Liver (tissue), 9 donors: Measurements from ENCODE around the gene DNMT1. TPM values are rescaled to one million over a fixed set of nuclear protein-coding genes. Genes with fewer than 3 reads are reported as not detected.

Source experiments
- DNase-seq: peaks from one replicate; pipeline ENCODE4 v3.0.0-alpha.2; 2017; ENCODE audit warnings: low spot score
- H3K27ac ChIP-seq, 2 donors: one replicate each; pipeline ENCODE4 v1.7.0; 2013; ENCODE audit warnings: inconsistent platforms in 2 of 2, low read length in 2 of 2, control low read depth in 1 of 2, low read depth in 1 of 2, mild to moderate bottlenecking in 1 of 2
- H3K27me3 ChIP-seq, 4 donors: one replicate each; pipeline versions ENCODE4 v1.6.1 to v1.7.0; 2013; ENCODE audit warnings: low read length in 3 of 4, inconsistent platforms in 1 of 4, mild to moderate bottlenecking in 1 of 4, moderate library complexity in 1 of 4; ENCODE audit not compliant: control insufficient read depth in 4 of 4, insufficient read depth in 4 of 4
- H3K36me3 ChIP-seq, 4 donors: one replicate each; pipeline versions ENCODE4 v1.6.1 to v1.7.0; 2013; ENCODE audit warnings: low read length in 3 of 4, mild to moderate bottlenecking in 3 of 4, low read depth in 1 of 4, moderate library complexity in 1 of 4; ENCODE audit not compliant: control insufficient read depth in 4 of 4, insufficient read depth in 3 of 4
- H3K4me1 ChIP-seq, 4 donors: one replicate each; pipeline versions ENCODE4 v1.6.1 to v1.7.0; 2013; ENCODE audit warnings: low read length in 3 of 4, mild to moderate bottlenecking in 3 of 4, moderate library complexity in 1 of 4; ENCODE audit not compliant: control insufficient read depth in 4 of 4, insufficient read depth in 4 of 4
- H3K4me3 ChIP-seq, 3 donors: one replicate each; pipeline versions ENCODE4 v1.6.1 to v1.7.0; 2013; ENCODE audit warnings: low read length in 3 of 3, control low read depth in 1 of 3, low read depth in 1 of 3, mild to moderate bottlenecking in 1 of 3
- H3K9ac ChIP-seq, 2 donors: one replicate each; pipeline ENCODE4 v1.7.0; 2013; ENCODE audit warnings: low read length in 2 of 2, mild to moderate bottlenecking in 2 of 2, moderate library complexity in 2 of 2, control low read depth in 1 of 2, low read depth in 1 of 2
- H3K9me3 ChIP-seq, 4 donors: one replicate each; pipeline versions ENCODE4 v1.6.1 to v1.7.0; 2013; ENCODE audit warnings: low read length in 3 of 4; ENCODE audit not compliant: control insufficient read depth in 4 of 4
- EGR1 ChIP-seq, 2 donors: IDR thresholded peaks; 2 replicates each; pipeline ENCODE4 v1.6.1; 2016 to 2018; ENCODE audit warnings: antibody characterized with exemption in 2 of 2, low read depth in 2 of 2
- FOXA1 ChIP-seq: IDR thresholded peaks from 2 replicates; pipeline ENCODE4 v1.6.1; 2016; ENCODE audit warnings: antibody characterized with exemption
- FOXA2 ChIP-seq: IDR thresholded peaks from 2 replicates; pipeline ENCODE4 v1.6.1; 2016; ENCODE audit warnings: antibody characterized with exemption
- GABPA ChIP-seq, 2 donors: IDR thresholded peaks in 1 of 2; conservative IDR thresholded peaks in 1 of 2; 2 replicates each; pipeline ENCODE4 v1.6.1; 2016; ENCODE audit warnings: antibody characterized with exemption in 2 of 2, mild to moderate bottlenecking in 1 of 2, moderate library complexity in 1 of 2
- HNF4G ChIP-seq: IDR thresholded peaks from 2 replicates; pipeline ENCODE4 v1.6.1; 2016; ENCODE audit warnings: antibody characterized with exemption
- JUND ChIP-seq, 2 donors: IDR thresholded peaks; 2 replicates each; pipeline ENCODE4 v1.6.1; 2016; ENCODE audit warnings: antibody characterized with exemption in 2 of 2
- NR2F2 ChIP-seq: IDR thresholded peaks from 2 replicates; pipeline ENCODE4 v1.6.1; 2016; ENCODE audit warnings: antibody characterized with exemption
- RAD21 ChIP-seq, 2 donors: IDR thresholded peaks; 2 replicates each; pipeline ENCODE4 v1.6.1; 2016; ENCODE audit warnings: antibody characterized with exemption in 2 of 2, mild to moderate bottlenecking in 2 of 2
- RXRA ChIP-seq, 2 donors: IDR thresholded peaks; 2 replicates each; pipeline ENCODE4 v1.6.1; 2017 to 2018; ENCODE audit warnings: antibody characterized with exemption in 2 of 2, mild to moderate bottlenecking in 1 of 2
- SP1 ChIP-seq: IDR thresholded peaks from 2 replicates; pipeline ENCODE4 v1.6.1; 2018; ENCODE audit warnings: antibody characterized with exemption, mild to moderate bottlenecking
- TAF1 ChIP-seq: conservative IDR thresholded peaks from 2 replicates; pipeline ENCODE4 v1.6.1; 2016; ENCODE audit warnings: antibody characterized with exemption, mild to moderate bottlenecking
- WGBS: extraction: QIAGEN DNeasy Blood & Tissue Kit; methylation state at CpG from one replicate; pipeline ENCODE4 v1.1.7; 2013; 5-methylcytosine and 5-hydroxymethylcytosine counted together
- polyA plus RNA-seq, 2 donors: library from polyadenylated mRNA; stranded (reverse) in 1 of 2; unstranded in 1 of 2; fragments of 200-250 nt in 1 of 2; fragments of >200 nt in 1 of 2; fragmentation: Nextera tagmentation in 1 of 2; extraction: Ambion mirVana in 1 of 2; gene quantifications; one replicate each; pipeline versions ENCODE4 v1.2.1 to v1.2.3, GENCODE V29; 2013 to 2015
- total RNA-seq, 2 donors: library from RNA; depleted of rRNA; stranded (reverse); fragments of >200 nt; gene quantifications; one replicate each; pipeline ENCODE4 v1.2.3, GENCODE V29; 2014
- TF ChIP-seq, protein P1 (sequence below): fragments of 150-350 bp; IDR thresholded peaks from 2 replicates; pipeline ENCODE4 v1.5.1; 2017; ENCODE audit warnings: improper control_type of control experiment, low read depth, low read length; ENCODE audit not compliant: missing input control
- TF ChIP-seq, protein P2 (sequence below): IDR thresholded peaks from 2 replicates; pipeline ENCODE4 v1.6.1; 2016; ENCODE audit warnings: antibody characterized with exemption
- donor health status: healthy.
- donor health status: healthy.
- donor health status: healthy.
- donor health status: healthy.
- donor health status: healthy.

Gene DNMT1
- total and polyA plus RNA-seq, 4 donors = 8.7 to 47.1 (median 20.0) TPM

DNA sequence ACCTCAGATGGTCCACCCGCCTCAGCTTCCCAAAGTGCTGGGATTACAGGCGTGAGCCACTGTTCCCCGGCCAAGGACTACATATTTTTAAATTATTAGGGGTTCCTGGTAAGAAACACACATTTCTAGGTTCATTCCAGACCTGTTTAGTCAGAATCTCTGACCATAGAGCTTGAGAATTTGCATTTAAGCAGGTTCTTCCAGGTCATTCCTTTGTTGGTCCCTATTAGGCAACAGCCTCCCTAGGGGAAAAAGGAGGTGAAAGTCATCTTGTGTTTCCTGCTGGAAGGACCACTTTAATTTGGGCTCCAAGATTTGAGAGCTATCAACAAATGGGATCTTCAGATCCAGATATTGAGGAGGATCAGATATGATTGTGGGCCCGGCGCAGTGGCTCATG lies 20.0 kb upstream of the DNMT1 start:
- Histone ChIP-seq H3K4me3 (no peak overlapping the region), H3K36me3 (no peaks in the 10 kb centered on the region), H3K4me1 (peaks cover 0 to 5% (median 2%) of the 10 kb centered on the region in 4 donors), H3K27ac (no peak overlapping the region), H3K9me3 (no peaks in the 10 kb centered on the region), H3K9ac (no peak overlapping the region), H3K27me3 (no peaks in the 10 kb centered on the region)
- WGBS = 98% methylated on average over 5 of the region's 5 CpGs
- DNase-seq = no peak
- TF ChIP-seq EGR1 (IDR thresholded peaks at IDR 0.05; ENCODE audit: low read depth in 2 of 2) = no peak
- TF ChIP-seq HNF4G = no peak

DNA sequence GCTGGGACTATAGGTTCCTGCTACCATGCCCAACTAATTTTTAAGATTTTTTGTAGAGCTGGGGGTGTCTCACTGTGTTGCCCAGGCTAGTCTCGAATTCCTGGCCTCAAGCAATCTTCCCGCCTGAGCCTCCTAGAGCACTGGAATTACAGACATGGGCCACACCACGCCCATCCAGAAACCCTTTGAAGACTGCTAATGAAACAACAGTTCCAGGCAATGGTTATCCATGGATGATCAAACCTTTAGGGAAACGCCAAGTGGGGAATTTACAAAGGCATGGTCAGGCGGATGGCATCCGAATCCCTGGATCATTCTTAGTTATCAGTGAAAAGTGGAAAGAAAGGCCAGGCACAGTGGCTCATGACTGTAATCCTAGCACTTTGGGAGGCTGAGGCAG lies 16.9 kb upstream of the DNMT1 start:
- Histone ChIP-seq H3K27ac (no peak overlapping the region), H3K4me3 (no peak overlapping the region), H3K36me3 (no peaks in the 10 kb centered on the region), H3K4me1 (no peaks in the 10 kb centered on the region), H3K9me3 (no peaks in the 10 kb centered on the region), H3K9ac (no peak overlapping the region), H3K27me3 (no peaks in the 10 kb centered on the region)
- TF ChIP-seq FOXA2 = no peak
- no peak for TF ChIP-seq SP1
- no peak for TF ChIP-seq NR2F2
- TF ChIP-seq, protein P1, sequence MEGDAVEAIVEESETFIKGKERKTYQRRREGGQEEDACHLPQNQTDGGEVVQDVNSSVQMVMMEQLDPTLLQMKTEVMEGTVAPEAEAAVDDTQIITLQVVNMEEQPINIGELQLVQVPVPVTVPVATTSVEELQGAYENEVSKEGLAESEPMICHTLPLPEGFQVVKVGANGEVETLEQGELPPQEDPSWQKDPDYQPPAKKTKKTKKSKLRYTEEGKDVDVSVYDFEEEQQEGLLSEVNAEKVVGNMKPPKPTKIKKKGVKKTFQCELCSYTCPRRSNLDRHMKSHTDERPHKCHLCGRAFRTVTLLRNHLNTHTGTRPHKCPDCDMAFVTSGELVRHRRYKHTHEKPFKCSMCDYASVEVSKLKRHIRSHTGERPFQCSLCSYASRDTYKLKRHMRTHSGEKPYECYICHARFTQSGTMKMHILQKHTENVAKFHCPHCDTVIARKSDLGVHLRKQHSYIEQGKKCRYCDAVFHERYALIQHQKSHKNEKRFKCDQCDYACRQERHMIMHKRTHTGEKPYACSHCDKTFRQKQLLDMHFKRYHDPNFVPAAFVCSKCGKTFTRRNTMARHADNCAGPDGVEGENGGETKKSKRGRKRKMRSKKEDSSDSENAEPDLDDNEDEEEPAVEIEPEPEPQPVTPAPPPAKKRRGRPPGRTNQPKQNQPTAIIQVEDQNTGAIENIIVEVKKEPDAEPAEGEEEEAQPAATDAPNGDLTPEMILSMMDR = no peak
- TF ChIP-seq JUND (IDR thresholded peaks at IDR 0.05) = no peak
- no peak for TF ChIP-seq RXRA (IDR thresholded peaks at IDR 0.05)
- TF ChIP-seq FOXA1 = no peak
- no peak for TF ChIP-seq TAF1
- TF ChIP-seq, protein P2, sequence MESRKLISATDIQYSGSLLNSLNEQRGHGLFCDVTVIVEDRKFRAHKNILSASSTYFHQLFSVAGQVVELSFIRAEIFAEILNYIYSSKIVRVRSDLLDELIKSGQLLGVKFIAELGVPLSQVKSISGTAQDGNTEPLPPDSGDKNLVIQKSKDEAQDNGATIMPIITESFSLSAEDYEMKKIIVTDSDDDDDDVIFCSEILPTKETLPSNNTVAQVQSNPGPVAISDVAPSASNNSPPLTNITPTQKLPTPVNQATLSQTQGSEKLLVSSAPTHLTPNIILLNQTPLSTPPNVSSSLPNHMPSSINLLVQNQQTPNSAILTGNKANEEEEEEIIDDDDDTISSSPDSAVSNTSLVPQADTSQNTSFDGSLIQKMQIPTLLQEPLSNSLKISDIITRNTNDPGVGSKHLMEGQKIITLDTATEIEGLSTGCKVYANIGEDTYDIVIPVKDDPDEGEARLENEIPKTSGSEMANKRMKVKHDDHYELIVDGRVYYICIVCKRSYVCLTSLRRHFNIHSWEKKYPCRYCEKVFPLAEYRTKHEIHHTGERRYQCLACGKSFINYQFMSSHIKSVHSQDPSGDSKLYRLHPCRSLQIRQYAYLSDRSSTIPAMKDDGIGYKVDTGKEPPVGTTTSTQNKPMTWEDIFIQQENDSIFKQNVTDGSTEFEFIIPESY = no peak
- no peak for DNase-seq
- WGBS = 92% methylated on average over 6 of the region's 6 CpGs

DNA sequence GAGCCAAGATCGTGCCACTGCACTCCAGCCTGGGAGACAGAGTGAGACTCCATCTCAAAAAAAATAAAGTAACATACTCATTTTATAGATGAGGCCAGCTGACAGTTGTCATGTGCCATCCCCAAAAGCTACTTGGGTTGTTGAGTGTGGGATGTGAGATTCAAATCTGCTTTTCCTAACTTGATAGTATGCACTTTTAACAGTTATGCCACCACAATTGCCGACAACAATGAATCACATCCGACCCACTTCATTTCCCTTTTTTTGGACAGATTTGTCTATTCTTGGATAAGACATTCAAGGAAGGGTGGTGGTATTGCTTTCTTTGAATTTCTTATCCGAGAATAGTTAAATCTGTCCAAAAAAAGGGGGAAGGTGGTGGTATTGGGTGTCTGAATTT lies 16.3 kb upstream of the DNMT1 start:
- H3K9me3 ChIP-seq = no peaks in the 10 kb centered on the region
- TF ChIP-seq FOXA2 (no peak), GABPA (IDR thresholded peaks at IDR 0.05 in 1 of 2, conservative IDR thresholded peaks at IDR 0.05 in 1 of 2) (no peak), FOXA1 (no peak), NR2F2 (no peak), RAD21 (IDR thresholded peaks at IDR 0.05) (no peak), EGR1 (IDR thresholded peaks at IDR 0.05; ENCODE audit: low read depth in 2 of 2) (no peak)
- no peak overlapping the region for H3K9ac ChIP-seq
- WGBS = 83% methylated on average over 4 of the region's 4 CpGs
- H3K27me3 ChIP-seq = no peaks in the 10 kb centered on the region
- no peaks in the 10 kb centered on the region for H3K36me3 ChIP-seq
- no peaks in the 10 kb centered on the region for H3K4me1 ChIP-seq
- no peak overlapping the region for H3K4me3 ChIP-seq
- H3K27ac ChIP-seq = no peak overlapping the region
- no peak for DNase-seq
